ENCODE measurements around the gene GLRX2. TPM values are rescaled to one million over a fixed set of nuclear protein-coding genes. Genes with fewer than 3 reads are reported as not detected.

GLRX2 gene
- total and polyA plus RNA-seq, 2 donors (not counting 1 experiment from before 2014, with no cell fraction given), result 15.9 to 27.2 TPM

GRCh38 chr1:193083365-193084088 lies 21.7 kb downstream of the GLRX2 start:
- Histone ChIP-seq H2AFZ (ENCODE audit: low read length) (no peak overlapping the region), H3K79me2 (ENCODE audit: control insufficient read depth, insufficient read depth, low read length) (no peaks in the 10 kb centered on the region), H4K20me1 (ENCODE audit: control insufficient read depth, extremely low read depth, insufficient read depth, low read length) (no peaks in the 10 kb centered on the region), H3K4me3 (replicated peaks in 1 of 4; ENCODE audit: control extremely low read depth in 1 of 4, insufficient read depth in 1 of 4, low read depth in 3 of 4, low read length in 4 of 4) (no peak overlapping the region), H3K4me1 (ENCODE audit: control insufficient read depth, extremely low read depth, insufficient read depth, low read length) (no peaks in the 10 kb centered on the region), H3K9ac (ENCODE audit: insufficient read depth, low read length) (no peak overlapping the region), H3K9me3 (ENCODE audit: control insufficient read depth, insufficient read depth, low read depth, low read length) (no peaks in the 10 kb centered on the region), H3K27ac (ENCODE audit: insufficient read depth, low read length) (no peak overlapping the region), H3K4me2 (ENCODE audit: extremely low read depth, insufficient read depth, low read length) (no peak overlapping the region), H3K27me3 (ENCODE audit: control insufficient read depth, insufficient read depth, low read length) (no peaks in the 10 kb centered on the region), H3K36me3 (ENCODE audit: control insufficient read depth, insufficient read depth, low read length) (peaks cover 3% of the 10 kb centered on the region)
- no peak for DNase-seq (ENCODE audit: low read depth in 2 of 2)
- TF ChIP-seq EZH2 (IDR thresholded peaks at IDR 0.05; ENCODE audit: low read length, missing control alignments) (no peak), CTCF (conservative IDR thresholded peaks at IDR 0.05 in 1 of 2, IDR thresholded peaks at IDR 0.05 in 1 of 2; ENCODE audit: low read depth in 1 of 2, low read length in 2 of 2) (no peak)

DNA sequence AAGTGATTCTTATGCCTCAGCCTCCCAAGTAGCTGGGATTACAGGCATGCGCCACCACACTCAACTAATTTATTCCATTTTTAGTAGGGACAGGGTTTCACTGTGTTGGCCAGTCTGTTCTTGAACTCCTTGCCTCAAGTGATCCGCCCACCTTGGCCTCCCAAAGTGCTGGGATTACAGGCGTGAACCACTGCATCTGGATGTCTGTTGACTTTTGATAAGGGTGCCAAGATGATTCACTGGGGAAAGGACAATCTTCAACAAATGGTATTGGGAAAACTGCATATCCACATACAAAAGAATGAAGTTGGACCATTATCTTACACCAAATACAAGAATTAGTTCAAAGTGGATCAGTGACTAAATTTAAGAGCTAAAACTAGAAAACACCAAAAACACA lies 26.0 kb downstream of the GLRX2 start:
- Histone ChIP-seq H3K4me2 (ENCODE audit: extremely low read depth, insufficient read depth, low read length) (no peak overlapping the region), H3K79me2 (ENCODE audit: control insufficient read depth, insufficient read depth, low read length) (peaks cover 5% of the 10 kb centered on the region), H3K9me3 (ENCODE audit: control insufficient read depth, insufficient read depth, low read depth, low read length) (no peaks in the 10 kb centered on the region), H3K27me3 (ENCODE audit: control insufficient read depth, insufficient read depth, low read length) (no peaks in the 10 kb centered on the region), H3K36me3 (ENCODE audit: control insufficient read depth, insufficient read depth, low read length) (peaks cover 5% of the 10 kb centered on the region), H3K4me3 (replicated peaks in 1 of 4; ENCODE audit: control extremely low read depth in 1 of 4, insufficient read depth in 1 of 4, low read depth in 3 of 4, low read length in 4 of 4) (no peak overlapping the region), H4K20me1 (ENCODE audit: control insufficient read depth, extremely low read depth, insufficient read depth, low read length) (no peaks in the 10 kb centered on the region), H3K9ac (ENCODE audit: insufficient read depth, low read length) (no peak overlapping the region), H3K27ac (ENCODE audit: insufficient read depth, low read length) (no peak overlapping the region), H2AFZ (ENCODE audit: low read length) (no peak overlapping the region), H3K4me1 (ENCODE audit: control insufficient read depth, extremely low read depth, insufficient read depth, low read length) (no peaks in the 10 kb centered on the region)
- peak in 1 of 2 donors; percentile 13 for DNase-seq (ENCODE audit: low read depth in 2 of 2)
- TF ChIP-seq CTCF (conservative IDR thresholded peaks at IDR 0.05 in 1 of 2, IDR thresholded peaks at IDR 0.05 in 1 of 2; ENCODE audit: low read depth in 1 of 2, low read length in 2 of 2) (no peak), EZH2 (IDR thresholded peaks at IDR 0.05; ENCODE audit: low read length, missing control alignments) (no peak)

- no peak overlapping the region for H3K27ac ChIP-seq (ENCODE audit: insufficient read depth, low read length)
- H3K4me3 ChIP-seq (replicated peaks in 1 of 4; ENCODE audit: control extremely low read depth in 1 of 4, insufficient read depth in 1 of 4, low read depth in 3 of 4, low read length in 4 of 4), result no peak overlapping the region
- H3K79me2 ChIP-seq (ENCODE audit: control insufficient read depth, insufficient read depth, low read length), result peaks cover 8% of the 10 kb centered on the region
- peaks cover 3% of the 10 kb centered on the region for H3K36me3 ChIP-seq (ENCODE audit: control insufficient read depth, insufficient read depth, low read length)
- H4K20me1 ChIP-seq (ENCODE audit: control insufficient read depth, extremely low read depth, insufficient read depth, low read length), result no peaks in the 10 kb centered on the region
- peak in 1 of 2 donors; percentile 63 for DNase-seq (ENCODE audit: low read depth in 2 of 2)
- no peak overlapping the region for H3K9ac ChIP-seq (ENCODE audit: insufficient read depth, low read length)
- H2AFZ ChIP-seq (ENCODE audit: low read length), result no peak overlapping the region
- no peaks in the 10 kb centered on the region for H3K9me3 ChIP-seq (ENCODE audit: control insufficient read depth, insufficient read depth, low read depth, low read length)
- H3K4me1 ChIP-seq (ENCODE audit: control insufficient read depth, extremely low read depth, insufficient read depth, low read length), result no peaks in the 10 kb centered on the region
- no peaks in the 10 kb centered on the region for H3K27me3 ChIP-seq (ENCODE audit: control insufficient read depth, insufficient read depth, low read length)
- TF ChIP-seq EZH2 (IDR thresholded peaks at IDR 0.05; ENCODE audit: low read length, missing control alignments) (no peak), CTCF (conservative IDR thresholded peaks at IDR 0.05 in 1 of 2, IDR thresholded peaks at IDR 0.05 in 1 of 2; ENCODE audit: low read depth in 1 of 2, low read length in 2 of 2) (no peak)
- no peak overlapping the region for H3K4me2 ChIP-seq (ENCODE audit: extremely low read depth, insufficient read depth, low read length)
Measured at GRCh38 chr1:193077991-193078390, 27.2 kb downstream of the GLRX2 start.
